HG02943 (cell line): ENCODE measurements around the gene ERC2.
"Not testable (repeated sequence)": the region's sequence is repeated elsewhere in the genome, so short reads cannot be mapped to it uniquely, and the experiment has no call there.

Experiments used
- ATAC-seq: cut with Tn5 transposase; IDR thresholded peaks from one replicate; pipeline ENCODE4 v1.9.1; 2021; ENCODE audit warnings: mild to moderate bottlenecking, low read depth, moderate library complexity; ENCODE audit not compliant: unreplicated experiment

Gene ERC2

GRCh38 chr3:55505102-55505501, 963.2 kb downstream of the ERC2 start:
- not testable (repeated sequence) for ATAC-seq

- ATAC-seq, result no peak
These were observed 966.4 kb downstream of the ERC2 start for GRCh38 chr3:55501905-55502304.

- no peak for ATAC-seq
These were observed 967.5 kb downstream of the ERC2 start for GRCh38 chr3:55500555-55501330.

- ATAC-seq, result no peak
These were observed 969.7 kb downstream of the ERC2 start for GRCh38 chr3:55498520-55498919.

GRCh38 chr3:55497250-55497649, 971.0 kb downstream of the ERC2 start:
- ATAC-seq, result no peak

- no peak for ATAC-seq
These were observed 973.3 kb downstream of the ERC2 start for GRCh38 chr3:55494976-55495375.

- no peak for ATAC-seq
These were observed 975.3 kb downstream of the ERC2 start for GRCh38 chr3:55492976-55493375.

- no peak for ATAC-seq
These were observed 976.9 kb downstream of the ERC2 start for GRCh38 chr3:55491296-55491816.

- ATAC-seq, result no peak
These were observed 977.9 kb downstream of the ERC2 start for GRCh38 chr3:55490276-55490913.

GRCh38 chr3:55489798-55490132, 978.5 kb downstream of the ERC2 start:
- no peak for ATAC-seq

- ATAC-seq, result no peak
These were observed 979.7 kb downstream of the ERC2 start for GRCh38 chr3:55488398-55489055.

- ATAC-seq, result no peak
These were observed 980.7 kb downstream of the ERC2 start for GRCh38 chr3:55487381-55488241.

GRCh38 chr3:55486857-55487380, 981.3 kb downstream of the ERC2 start, which contains the start of gene WNT5A:
TSS of gene WNT5A (minus strand) at chr3:55487306. CDS start at chr3:55486985, 321 bp downstream.
- no peak for ATAC-seq

GRCh38 chr3:55486101-55486856, 982.0 kb downstream of the ERC2 start:
- ATAC-seq, result no peak

- no peak for ATAC-seq
These were observed 983.2 kb downstream of the ERC2 start for GRCh38 chr3:55484801-55485791.

GRCh38 chr3:55484191-55484689, 984.0 kb downstream of the ERC2 start:
- no peak for ATAC-seq

GRCh38 chr3:55483196-55484095, 984.8 kb downstream of the ERC2 start:
- ATAC-seq, result no peak
